Muscle of arm (tissue), 14 donors: ENCODE data around the gene BRAT1. TPM values are rescaled to one million over a fixed set of nuclear protein-coding genes. Genes with fewer than 3 reads are reported as not detected.
"Not testable (repeated sequence)": the region's sequence is repeated elsewhere in the genome, so short reads cannot be mapped to it uniquely, and the experiment has no call there.

Experiments used
- DNase-seq: peaks from one replicate; pipeline ENCODE4 v3.0.0-alpha.2; 2013
- long read RNA-seq, 11 donors: transcript quantifications; one replicate each; lab custom pipeline, GENCODE V29; 2026
- polyA plus RNA-seq, 12 donors: library from polyadenylated mRNA; unstranded; fragments of 120-200 nt; gene quantifications; one replicate each; pipeline ENCODE4 v1.2.1, GENCODE V29; 2013; ENCODE audit not compliant: insufficient read length in 12 of 12

BRAT1 gene
- polyA plus RNA-seq: 10 to 100 TPM in 11 of 12 donors, not detected in 1; 14.1 to 39.6 (median 16.5) TPM
- long read RNA-seq, donor 1, partial matches to known transcripts: 0 of 4 reads
- long read RNA-seq, donor 1, other reads (novel, unspliced or antisense): 0 of 4 reads
- long read RNA-seq, donor 2: 0 reads
- long read RNA-seq, donor 3: 0 reads
- long read RNA-seq, donor 4, partial matches to known transcripts: 0 of 2 reads
- long read RNA-seq, donor 4, other reads (novel, unspliced or antisense): 0 of 2 reads
- long read RNA-seq, donor 5, transcript BRAT1-201 (14 exons, 2,915 nt): major isoform, 5 of 5 reads
- long read RNA-seq, donor 5, partial matches to known transcripts: 0 of 5 reads
- long read RNA-seq, donor 5, other reads (novel, unspliced or antisense): 0 of 5 reads
- long read RNA-seq, donor 6, partial matches to known transcripts: 0 of 1 reads
- long read RNA-seq, donor 6, other reads (novel, unspliced or antisense): 0 of 1 reads
- long read RNA-seq, donor 7, partial matches to known transcripts: 0 of 1 reads
- long read RNA-seq, donor 7, other reads (novel, unspliced or antisense): 0 of 1 reads
- long read RNA-seq, donor 8, partial matches to known transcripts: 0 of 2 reads
- long read RNA-seq, donor 8, other reads (novel, unspliced or antisense): 0 of 2 reads
- long read RNA-seq, donor 9, partial matches to known transcripts: 0 of 3 reads
- long read RNA-seq, donor 9, other reads (novel, unspliced or antisense): 0 of 3 reads
- long read RNA-seq, donor 10, partial matches to known transcripts: 0 of 1 reads
- long read RNA-seq, donor 10, other reads (novel, unspliced or antisense): 0 of 1 reads
- long read RNA-seq, donor 11, partial matches to known transcripts: 0 of 1 reads
- long read RNA-seq, donor 11, other reads (novel, unspliced or antisense): 0 of 1 reads

GRCh38 chr7:2555121-2556052, at the start of gene BRAT1:
TSS of gene BRAT1 (minus strand) at chr7:2555524. CDS start at chr7:2554431, 1,093 bp downstream.
- DNase-seq: peak; percentile 94

DNA sequence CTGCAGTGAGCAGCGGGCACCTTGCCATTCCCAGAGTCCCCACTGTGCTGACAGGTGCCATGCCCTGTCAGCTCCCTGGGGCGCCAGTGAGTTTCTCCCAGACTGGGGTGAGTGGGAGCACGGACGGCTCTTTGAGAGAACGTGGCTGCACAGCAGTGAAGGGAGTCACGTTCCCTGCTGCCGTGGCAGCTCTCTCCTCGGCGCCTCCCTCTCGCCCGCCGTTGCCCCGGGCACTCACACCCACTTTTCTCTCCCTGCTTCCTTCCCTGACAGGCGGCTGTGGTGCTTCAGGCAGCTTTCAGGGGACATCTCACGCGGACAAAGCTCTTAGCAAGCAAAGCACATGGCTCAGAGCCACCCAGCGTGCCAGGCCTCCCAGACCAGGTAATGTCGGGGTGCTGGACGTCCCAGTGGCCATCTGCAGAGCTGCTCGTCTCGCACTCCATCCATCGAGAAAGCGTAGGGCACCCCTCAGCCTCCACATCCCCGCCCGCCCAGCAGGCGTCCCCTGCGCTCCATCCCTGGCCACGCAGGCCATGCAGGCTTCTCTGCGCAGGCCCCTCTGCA, 49.4 kb upstream of the BRAT1 start:
- DNase-seq: no peak

DNA sequence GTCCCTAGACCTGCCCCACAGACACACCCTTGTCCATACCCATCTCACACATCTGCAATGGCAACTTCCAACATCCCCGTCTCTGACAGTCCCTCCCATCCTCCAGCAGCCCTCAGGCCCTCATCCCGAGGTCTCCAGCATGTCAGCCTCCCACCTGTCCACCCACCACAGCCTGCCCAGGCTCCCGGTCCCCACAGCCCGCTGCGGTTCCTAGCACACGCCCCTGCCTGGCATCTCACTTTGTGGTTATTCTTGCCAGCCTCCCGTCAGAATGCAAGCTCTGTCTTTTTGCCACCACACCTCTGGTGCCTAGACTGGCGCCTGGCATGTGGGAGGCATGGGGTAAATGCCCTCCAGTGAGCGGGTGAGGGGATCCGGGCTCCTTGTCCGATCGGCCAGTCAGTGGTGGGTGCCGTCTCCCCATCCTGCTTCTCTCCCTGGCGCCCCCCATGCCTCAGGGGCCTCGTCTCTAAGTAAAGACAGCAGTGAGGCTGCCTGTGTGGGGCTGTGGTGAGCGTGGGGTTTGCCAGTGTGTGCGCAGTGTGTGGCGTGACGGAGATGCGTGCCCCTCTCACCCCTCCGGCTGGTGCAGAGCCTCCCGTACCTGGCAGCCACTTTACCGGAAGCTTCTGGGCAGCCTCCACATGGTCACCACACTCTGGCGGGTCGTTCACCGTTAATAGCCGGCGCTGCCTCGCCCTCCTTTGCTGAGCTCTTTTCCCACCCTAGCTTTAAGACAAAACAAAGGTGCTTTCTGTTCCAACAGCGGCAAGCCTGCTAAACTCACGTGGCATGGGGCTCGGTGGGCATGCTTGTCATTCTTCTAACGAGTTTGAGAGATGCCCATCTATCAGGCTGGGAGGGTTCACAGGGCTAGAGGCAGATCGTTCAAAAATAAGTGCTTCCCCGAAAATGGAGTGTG, 48.0 kb upstream of the BRAT1 start:
- no peak for DNase-seq

GRCh38 chr7:2602406-2603043, 47.2 kb upstream of the BRAT1 start:
- no peak for DNase-seq

- DNase-seq: no peak
Measured at GRCh38 chr7:2601907-2602306, 46.6 kb upstream of the BRAT1 start.

DNA sequence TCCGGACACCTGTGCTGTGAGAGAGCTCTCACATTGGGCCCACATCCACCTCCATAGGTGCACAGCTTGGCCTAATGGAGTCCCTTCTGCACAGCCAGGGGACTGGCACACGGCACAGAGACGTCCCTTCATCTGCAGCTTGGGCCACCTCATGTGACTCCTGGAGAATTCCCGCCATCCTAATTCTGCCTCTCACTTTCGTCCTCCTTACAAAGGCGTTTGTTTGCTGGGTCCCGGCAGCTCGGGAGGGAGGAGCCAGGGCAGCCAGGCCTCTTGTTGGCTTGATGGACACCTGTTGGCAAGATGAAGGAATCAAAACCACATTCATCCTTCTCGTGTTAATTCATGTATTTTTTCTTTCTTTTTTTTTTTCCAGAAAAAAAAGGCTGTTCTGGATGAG, 45.7 kb upstream of the BRAT1 start:
- DNase-seq: no peak

DNA sequence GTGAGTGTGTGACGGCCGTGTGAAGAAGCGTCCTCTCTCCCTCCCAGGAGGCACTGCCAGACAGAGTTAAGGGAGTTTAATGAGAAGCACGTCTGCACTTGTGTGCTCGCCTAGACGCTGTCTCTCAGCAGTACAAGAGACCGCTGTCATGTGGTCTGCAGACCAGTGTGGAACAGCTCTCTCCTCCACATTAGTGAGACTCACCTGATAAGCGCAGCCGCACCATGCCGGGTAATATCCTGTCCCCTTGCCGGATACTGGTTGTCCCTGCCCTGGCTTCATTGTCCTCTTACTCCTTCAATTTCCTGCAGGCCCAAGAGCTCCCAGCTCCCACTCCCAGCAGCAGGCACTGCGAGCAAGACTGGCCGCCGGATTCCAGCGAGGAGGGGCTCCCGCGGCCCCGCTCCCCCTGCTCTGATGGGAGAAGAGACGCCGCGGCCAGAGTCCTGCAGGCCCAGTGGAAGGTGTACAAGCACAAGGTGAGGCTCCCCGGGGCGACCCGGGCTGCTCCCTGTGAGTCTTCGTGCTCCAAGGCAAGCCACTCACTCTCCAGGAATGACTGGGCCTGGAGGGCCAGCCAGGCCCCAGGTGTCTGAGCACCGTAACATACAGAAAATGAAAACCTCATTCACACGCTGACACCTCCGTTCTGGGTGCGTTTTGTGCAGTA, 43.0 kb upstream of the BRAT1 start:
- DNase-seq: no peak

- no peak for DNase-seq
Measured at GRCh38 chr7:2597273-2597640, 41.9 kb upstream of the BRAT1 start.

- DNase-seq: no peak
Measured at GRCh38 chr7:2596464-2597272, 41.3 kb upstream of the BRAT1 start.

DNA sequence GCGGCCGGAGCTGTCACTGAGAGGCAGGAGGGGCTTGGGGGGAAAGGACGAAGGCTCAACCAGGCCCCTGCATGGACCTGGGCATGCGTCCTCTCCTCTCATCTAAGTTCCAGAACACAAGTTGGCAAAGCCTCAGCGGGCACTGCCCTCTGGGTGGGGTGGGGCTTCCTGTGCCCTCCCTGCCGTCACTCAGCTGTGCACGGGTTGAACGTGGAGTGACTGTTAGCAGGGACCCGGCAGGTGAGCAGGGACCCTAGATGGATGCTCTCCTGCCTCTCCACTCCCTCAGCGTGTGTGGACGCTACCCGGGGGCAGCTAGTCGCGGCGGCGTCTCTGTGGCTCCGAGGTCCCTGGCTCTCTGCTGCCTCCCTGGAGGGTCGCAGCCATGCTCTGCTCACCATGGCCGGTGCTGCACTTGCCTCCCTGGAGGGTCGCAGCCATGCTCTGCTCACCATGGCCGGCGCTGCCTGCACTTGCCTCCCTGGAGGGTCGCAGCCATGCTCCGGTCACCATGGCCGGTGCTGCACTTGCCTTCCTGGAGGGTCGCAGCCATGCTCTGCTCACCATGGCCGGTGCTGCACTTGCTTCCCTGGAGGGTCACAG, 40.0 kb upstream of the BRAT1 start:
- DNase-seq: no peak

- no peak for DNase-seq
Measured at GRCh38 chr7:2594599-2594998, 39.3 kb upstream of the BRAT1 start.

- DNase-seq: no peak
Measured at GRCh38 chr7:2593036-2593727, 37.9 kb upstream of the BRAT1 start.

DNA sequence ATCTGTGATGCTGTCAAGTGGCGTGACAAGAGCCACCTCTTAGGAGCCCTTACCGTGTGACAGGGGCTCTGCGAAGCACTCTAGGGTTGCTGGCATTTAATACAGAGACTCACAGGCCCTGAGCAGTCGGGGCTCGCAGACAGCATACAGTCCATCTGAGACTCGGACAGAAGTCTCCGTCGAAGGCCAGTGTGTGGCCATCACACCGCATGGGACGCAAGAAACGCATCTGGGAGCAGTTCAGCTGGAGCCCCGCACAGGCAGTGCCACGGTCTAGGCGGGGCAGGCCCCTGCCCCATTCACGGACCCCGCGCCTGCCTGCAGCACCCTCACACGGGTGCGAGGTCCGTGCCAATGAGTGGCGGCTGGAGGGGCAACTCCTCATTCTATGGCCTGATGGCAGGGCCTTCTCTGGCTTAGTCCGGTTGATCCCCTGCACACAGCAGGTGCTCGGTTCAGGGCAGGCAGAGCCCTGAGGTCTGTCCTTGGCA, 37.1 kb upstream of the BRAT1 start:
- DNase-seq: no peak

- not testable (repeated sequence) for DNase-seq
Measured at GRCh38 chr7:2589941-2590340, 34.6 kb upstream of the BRAT1 start.

DNA sequence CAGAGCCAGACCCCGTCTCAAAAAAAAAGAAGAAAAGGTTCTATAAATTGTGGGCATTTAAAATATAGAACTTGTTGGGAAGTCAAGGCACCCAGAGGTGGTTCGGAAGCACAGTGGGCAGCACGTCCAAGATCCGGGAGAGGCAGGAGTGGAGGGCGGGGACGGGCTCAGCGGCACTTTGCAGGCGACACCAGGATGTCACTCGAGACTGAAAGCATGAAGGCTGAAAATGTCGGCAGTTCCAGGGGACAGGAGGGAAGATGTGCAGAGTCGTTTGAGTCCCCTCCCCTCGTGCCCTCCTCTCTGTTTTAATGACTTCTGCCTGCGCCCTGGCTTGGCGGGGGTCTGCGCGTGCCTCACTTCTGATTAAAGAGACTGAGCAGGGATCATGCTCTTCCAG, 34.0 kb upstream of the BRAT1 start:
- no peak for DNase-seq

DNA sequence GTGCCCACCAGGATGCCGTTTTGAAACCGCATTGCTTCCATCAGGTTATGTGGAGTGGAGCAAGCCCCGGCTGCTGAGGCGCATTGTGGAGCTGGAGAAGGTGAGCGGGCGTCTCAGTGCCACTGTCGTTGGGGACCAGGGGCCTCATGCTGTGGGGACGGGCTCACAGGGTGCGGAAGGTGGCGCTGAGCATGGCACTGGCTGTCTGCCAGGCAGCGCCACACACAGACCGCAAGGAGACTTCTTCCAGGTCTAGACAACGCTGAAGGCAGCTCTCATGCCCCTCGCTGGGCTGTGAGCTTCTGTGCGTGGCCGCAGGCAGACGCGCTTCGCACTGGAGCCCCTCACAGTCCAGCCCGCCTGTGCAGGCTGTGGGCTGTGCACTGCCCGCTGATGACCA, 32.5 kb upstream of the BRAT1 start:
- no peak for DNase-seq

DNA sequence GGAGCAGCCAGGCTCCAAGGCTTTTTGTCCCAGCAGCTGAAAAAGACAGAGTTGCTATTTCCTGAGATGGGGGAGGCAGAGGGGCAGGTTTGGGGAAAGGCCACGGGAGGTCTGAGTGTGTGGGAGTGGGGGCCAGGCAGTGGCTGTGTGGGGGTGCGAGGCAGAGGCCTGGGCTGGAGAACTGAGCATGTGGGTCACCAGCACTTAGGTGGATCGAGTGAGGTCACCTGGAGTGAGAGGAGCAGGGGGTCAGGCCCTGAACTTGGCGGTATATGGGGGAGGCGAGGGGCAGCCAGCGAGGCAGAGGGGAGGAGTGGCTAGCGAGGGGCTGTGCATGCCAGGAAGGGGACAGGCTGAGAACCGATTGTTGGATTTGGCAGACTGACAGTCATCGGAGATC, 31.8 kb upstream of the BRAT1 start:
- DNase-seq: no peak
